ENCODE results near the gene ABR. TPM values are rescaled to one million over a fixed set of nuclear protein-coding genes. Genes with fewer than 3 reads are reported as not detected.

Gene ABR
- total RNA-seq, 1 experiment from 2014 or later, result 35.4 TPM

DNA sequence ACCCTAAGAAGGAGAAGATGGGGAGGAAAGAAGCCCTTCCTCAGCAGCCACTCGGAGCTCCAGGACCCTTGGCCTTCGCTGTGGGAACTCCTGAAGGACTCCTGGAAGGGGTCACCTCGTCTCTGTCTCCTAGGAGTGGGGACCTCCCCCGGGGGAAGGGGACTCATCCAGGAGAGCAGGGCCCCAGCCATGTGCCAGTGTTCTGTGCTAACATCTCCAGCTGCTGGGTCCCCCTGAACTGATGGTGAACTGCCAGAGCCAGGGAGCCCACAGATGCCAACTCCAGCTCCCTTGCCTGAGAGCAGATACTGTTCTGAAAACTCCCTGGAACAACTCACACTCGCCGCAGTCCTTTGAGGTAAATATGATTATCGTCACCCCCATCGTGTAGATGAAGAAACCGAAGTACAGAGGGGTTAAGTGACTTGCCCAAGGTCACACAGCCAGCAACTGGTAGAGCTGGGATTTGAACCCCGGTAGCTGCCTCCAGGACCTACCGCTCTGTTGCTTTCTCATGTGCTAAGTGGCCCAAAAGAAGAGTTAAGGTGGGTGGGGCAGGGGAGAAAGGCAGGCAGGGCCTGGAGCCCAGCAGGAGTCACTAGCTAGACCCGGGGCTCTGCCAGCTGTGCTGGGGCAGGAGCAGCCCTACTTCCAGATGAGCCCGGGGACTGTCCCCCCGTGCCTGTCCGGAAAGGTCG, 172.3 kb downstream of the ABR start:
- intact Hi-C loops (cut with micrococcal nuclease), result no loop called here
- Histone ChIP-seq H3K36me3 (ENCODE audit: low read depth, low read length) (peaks cover 2% of the 10 kb centered on the region; the same call in 1 of the 2 replicates), H2AFZ (ENCODE audit: low read length) (no peak overlapping the region), H3K9me2 (replicated peaks; ENCODE audit: low read length) (no peaks in the 10 kb centered on the region), H3K4me2 (ENCODE audit: low read length) (no peak overlapping the region), H3K9ac (ENCODE audit: low read length) (no peak overlapping the region), H3K4me1 (ENCODE audit: insufficient read depth, low read length) (no peaks in the 10 kb centered on the region), H3K79me2 (ENCODE audit: low read length) (no peaks in the 10 kb centered on the region), H3K9me3 (ENCODE audit: low read length) (no peaks in the 10 kb centered on the region), H3F3A (ENCODE audit: low read length, unreplicated experiment) (no peaks in the 10 kb centered on the region), H3K27ac (ENCODE audit: low read length) (no peak overlapping the region), H3K27me3 (ENCODE audit: low read length) (no peaks in the 10 kb centered on the region), H4K20me1 (ENCODE audit: low read length) (no peaks in the 10 kb centered on the region), H3K4me3 (ENCODE audit: low read length) (no peak overlapping the region)
- ATAC-seq (no peak), DNase-seq (no peak)
- BruUV-seq (replicated peaks), result no TSS peak
- CTCF ChIA-PET, result no interaction called here
- TF ChIP-seq EZH2 (IDR thresholded peaks at IDR 0.05; ENCODE audit: low read length, unreplicated experiment), result no peak
- TF ChIP-seq, protein P1, sequence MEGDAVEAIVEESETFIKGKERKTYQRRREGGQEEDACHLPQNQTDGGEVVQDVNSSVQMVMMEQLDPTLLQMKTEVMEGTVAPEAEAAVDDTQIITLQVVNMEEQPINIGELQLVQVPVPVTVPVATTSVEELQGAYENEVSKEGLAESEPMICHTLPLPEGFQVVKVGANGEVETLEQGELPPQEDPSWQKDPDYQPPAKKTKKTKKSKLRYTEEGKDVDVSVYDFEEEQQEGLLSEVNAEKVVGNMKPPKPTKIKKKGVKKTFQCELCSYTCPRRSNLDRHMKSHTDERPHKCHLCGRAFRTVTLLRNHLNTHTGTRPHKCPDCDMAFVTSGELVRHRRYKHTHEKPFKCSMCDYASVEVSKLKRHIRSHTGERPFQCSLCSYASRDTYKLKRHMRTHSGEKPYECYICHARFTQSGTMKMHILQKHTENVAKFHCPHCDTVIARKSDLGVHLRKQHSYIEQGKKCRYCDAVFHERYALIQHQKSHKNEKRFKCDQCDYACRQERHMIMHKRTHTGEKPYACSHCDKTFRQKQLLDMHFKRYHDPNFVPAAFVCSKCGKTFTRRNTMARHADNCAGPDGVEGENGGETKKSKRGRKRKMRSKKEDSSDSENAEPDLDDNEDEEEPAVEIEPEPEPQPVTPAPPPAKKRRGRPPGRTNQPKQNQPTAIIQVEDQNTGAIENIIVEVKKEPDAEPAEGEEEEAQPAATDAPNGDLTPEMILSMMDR (conservative IDR thresholded peaks at IDR 0.05; ENCODE audit: low read depth, low read length), result no peak
- TF ChIP-seq EZH2phosphoT487 (IDR thresholded peaks at IDR 0.05; ENCODE audit: borderline replicate concordance, low read length), result no peak
- POLR2A ChIA-PET (ENCODE audit: unreplicated experiment), result no interaction called here

DNA sequence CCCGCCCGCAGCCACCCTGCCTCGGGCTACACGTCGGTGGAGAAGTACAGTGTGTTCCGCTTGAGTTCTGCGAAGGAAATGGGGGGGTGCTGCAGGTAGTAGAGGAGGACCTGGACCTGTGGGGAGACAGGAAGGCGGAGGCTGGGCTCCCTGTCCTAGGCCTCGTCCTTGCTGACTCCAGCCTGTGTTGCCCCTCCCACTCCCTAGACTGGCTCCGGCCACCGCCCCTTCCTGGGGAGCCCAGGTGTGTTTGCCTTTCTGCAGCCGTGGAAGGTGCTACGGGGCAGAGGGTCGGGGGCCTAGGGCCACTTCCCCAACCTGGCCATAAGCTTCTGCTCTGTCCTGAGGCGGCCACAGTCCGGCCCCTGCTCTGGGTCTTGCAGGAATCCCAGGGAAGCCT, 173.7 kb downstream of the ABR start:
- CTCF ChIA-PET, result no interaction called here
- Histone ChIP-seq H3K9me2 (replicated peaks; ENCODE audit: low read length) (no peaks in the 10 kb centered on the region), H4K20me1 (ENCODE audit: low read length) (no peaks in the 10 kb centered on the region), H3K4me1 (ENCODE audit: insufficient read depth, low read length) (no peaks in the 10 kb centered on the region), H3K36me3 (ENCODE audit: low read depth, low read length) (peaks cover 9% of the 10 kb centered on the region; the same call in 1 of the 2 replicates), H3K4me3 (ENCODE audit: low read length) (no peak overlapping the region), H3K79me2 (ENCODE audit: low read length) (no peaks in the 10 kb centered on the region), H2AFZ (ENCODE audit: low read length) (no peak overlapping the region), H3F3A (ENCODE audit: low read length, unreplicated experiment) (no peaks in the 10 kb centered on the region), H3K27me3 (ENCODE audit: low read length) (no peaks in the 10 kb centered on the region), H3K9me3 (ENCODE audit: low read length) (no peaks in the 10 kb centered on the region), H3K4me2 (ENCODE audit: low read length) (no peak overlapping the region), H3K9ac (ENCODE audit: low read length) (no peak overlapping the region), H3K27ac (ENCODE audit: low read length) (no peak overlapping the region)
- DNase-seq (no peak), ATAC-seq (no peak)
- POLR2A ChIA-PET (ENCODE audit: unreplicated experiment), result no interaction called here
- intact Hi-C loops (cut with micrococcal nuclease), result no loop called here
- no TSS peak for BruUV-seq (replicated peaks)
- TF ChIP-seq EZH2phosphoT487 (IDR thresholded peaks at IDR 0.05; ENCODE audit: borderline replicate concordance, low read length) (no peak), EZH2 (IDR thresholded peaks at IDR 0.05; ENCODE audit: low read length, unreplicated experiment) (no peak)
- TF ChIP-seq, protein P1 (conservative IDR thresholded peaks at IDR 0.05; ENCODE audit: low read depth, low read length), result no peak

DNA sequence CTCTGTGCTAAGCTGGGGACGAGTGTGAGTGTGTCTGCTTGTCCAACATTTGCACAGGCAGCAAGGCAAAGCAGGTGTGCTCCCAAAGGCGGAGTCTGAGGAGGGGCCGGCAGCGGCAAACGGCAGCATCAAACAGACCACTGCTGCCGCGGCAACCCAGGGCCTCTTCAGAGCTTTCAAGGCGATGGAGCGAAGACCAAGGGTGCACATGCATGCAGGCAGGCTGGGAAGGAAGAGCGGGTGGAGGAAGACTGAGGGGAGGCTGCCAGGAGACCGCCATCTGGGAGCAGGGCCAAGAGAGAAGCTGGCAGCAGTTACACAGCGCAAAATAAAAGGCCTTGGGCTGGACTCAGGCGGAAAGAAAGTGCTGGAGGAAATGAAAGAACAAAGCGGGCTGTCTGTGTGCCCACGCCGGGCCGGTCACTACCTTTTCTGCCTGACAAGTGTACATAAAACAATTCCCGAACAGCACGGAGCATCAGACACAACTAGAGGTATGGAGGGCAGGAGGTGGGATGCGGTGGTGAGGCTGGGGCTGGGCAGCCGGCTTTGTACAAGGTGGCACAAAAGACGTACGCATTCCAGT, 174.3 kb downstream of the ABR start:
- Histone ChIP-seq H3K4me3 (ENCODE audit: low read length) (no peak overlapping the region), H3K27me3 (ENCODE audit: low read length) (no peaks in the 10 kb centered on the region), H3K4me1 (ENCODE audit: insufficient read depth, low read length) (no peaks in the 10 kb centered on the region), H3K9me3 (ENCODE audit: low read length) (no peaks in the 10 kb centered on the region), H3K9ac (ENCODE audit: low read length) (no peak overlapping the region), H3K9me2 (replicated peaks; ENCODE audit: low read length) (no peaks in the 10 kb centered on the region), H2AFZ (ENCODE audit: low read length) (no peak overlapping the region), H3F3A (ENCODE audit: low read length, unreplicated experiment) (no peaks in the 10 kb centered on the region), H3K4me2 (ENCODE audit: low read length) (no peak overlapping the region), H3K36me3 (ENCODE audit: low read depth, low read length) (peaks cover 15% of the 10 kb centered on the region; the same call in 1 of the 2 replicates), H3K27ac (ENCODE audit: low read length) (no peak overlapping the region), H4K20me1 (ENCODE audit: low read length) (no peaks in the 10 kb centered on the region), H3K79me2 (ENCODE audit: low read length) (no peaks in the 10 kb centered on the region)
- TF ChIP-seq EZH2 (IDR thresholded peaks at IDR 0.05; ENCODE audit: low read length, unreplicated experiment) (no peak), EZH2phosphoT487 (IDR thresholded peaks at IDR 0.05; ENCODE audit: borderline replicate concordance, low read length) (no peak)
- TF ChIP-seq, protein P1 (conservative IDR thresholded peaks at IDR 0.05; ENCODE audit: low read depth, low read length), result no peak
- no peak for DNase-seq
- BruUV-seq (replicated peaks), result no TSS peak
- no peak for ATAC-seq
- intact Hi-C loops (cut with micrococcal nuclease), result no loop called here
- ChIA-PET CTCF (no interaction called here), POLR2A (ENCODE audit: unreplicated experiment) (no interaction called here)
